Measurements from ENCODE around the gene PTDSS2. TPM values are rescaled to one million over a fixed set of nuclear protein-coding genes. Genes with fewer than 3 reads are reported as not detected.
A peak's percentile ranks its signal among the peaks of the same experiment; 100 is the strongest.

Gene PTDSS2
- total and polyA plus RNA-seq, 2 of the 13 experiments (the other 11 are each of a cell fraction or from before 2014, with no cell fraction given): 21.7 to 26.4 TPM

GRCh38 chr11:520428-521176, 70.5 kb downstream of the PTDSS2 start:
- peak; percentile 23 for FAIRE-seq
- no peaks in the 10 kb centered on the region for H3K9me3 ChIP-seq (ENCODE audit: low read length)
- CTCF ChIA-PET (ENCODE audit: low intra/inter-chr PET ratio, low total read pairs): no interaction called here
- 67% methylated on average over 36 of the region's 39 CpGs for WGBS (ENCODE audit: low lambda C conversion rate)
- no peaks in the 10 kb centered on the region for H3K36me3 ChIP-seq (replicated peaks in 1 of 2; ENCODE audit: control insufficient read depth in 1 of 2, insufficient read depth in 2 of 2, low read length in 2 of 2)
- no peak overlapping the region for H3K27ac ChIP-seq (ENCODE audit: extremely low read length, insufficient read depth, low read length)
- no peaks in the 10 kb centered on the region for H3K79me2 ChIP-seq (ENCODE audit: insufficient read depth, low read length)
- ATAC-seq: peak; percentile 77
- peaks cover 40% of the 10 kb centered on the region for H3K4me1 ChIP-seq (ENCODE audit: insufficient read depth, low read length)
- H3K4me3 ChIP-seq (replicated peaks in 1 of 3; ENCODE audit: insufficient read depth in 1 of 3, low read depth in 2 of 3, low read length in 3 of 3): no peak overlapping the region; a peak in 1 of 6 replicates
- DNase-seq (ENCODE audit: low spot score): peak; percentile 28
- in situ Hi-C loops (cut with HindIII; ENCODE audit: extremely low pct_ligation_motif_present, low pct_unique_long_range_greater_than_20kb) (no loop called here), intact Hi-C loops (cut with micrococcal nuclease; ENCODE audit: unreplicated experiment) (no loop called here)
- no TSS peak for BruUV-seq (replicated peaks)
- peak overlapping the region; percentile 58 for H3K4me2 ChIP-seq (ENCODE audit: low read depth, low read length)
- H4K20me1 ChIP-seq (ENCODE audit: insufficient read depth, low read length): no peaks in the 10 kb centered on the region
- H3K9ac ChIP-seq (ENCODE audit: insufficient read depth, low read depth, low read length): no peak overlapping the region
- no peak overlapping the region for H2AFZ ChIP-seq (ENCODE audit: low read length)
- H3K27me3 ChIP-seq (ENCODE audit: control insufficient read depth in 1 of 2, insufficient read depth in 2 of 2, low read length in 2 of 2): 0 out of 5 replicates have a peak, but pooled peaks cover 0 to under 1% of the 10 kb centered on the region in 2 experiments
- POLR2A ChIA-PET: interaction anchor here (1.9 kb wide), 1 partner anchor 14 kb away, joined by 5 read pairs; the partner anchor contains the start of gene RNH1
- TF ChIP-seq GABPB1 (CRISPR knock-in tag; IDR thresholded peaks at IDR 0.05): 0 out of 2 replicates have a peak, but pooled peaks have one; percentile 22
- no peak for TF ChIP-seq PHB2 (IDR thresholded peaks at IDR 0.05; ENCODE audit: partially characterized antibody)
- no peak for TF ChIP-seq ZNF850 (CRISPR knock-in tag; conservative IDR thresholded peaks at IDR 0.05)
- TF ChIP-seq ZNF772 (CRISPR knock-in tag; IDR thresholded peaks at IDR 0.05): no peak
- TF ChIP-seq SATB2 (CRISPR knock-in tag; IDR thresholded peaks at IDR 0.05): no peak
- TF ChIP-seq ZBTB38 (CRISPR knock-in tag; IDR thresholded peaks at IDR 0.05): peak; percentile 60; the same call in 1 of the 2 replicates
- TF ChIP-seq ZNF124 (CRISPR knock-in tag; IDR thresholded peaks at IDR 0.05): 0 out of 2 replicates have a peak, but pooled peaks have one; percentile 33
- TF ChIP-seq TERF1 (CRISPR knock-in tag; IDR thresholded peaks at IDR 0.05): no peak
- TF ChIP-seq ZHX2 (IDR thresholded peaks at IDR 0.05; ENCODE audit: low read depth): no peak
- TF ChIP-seq ZHX2 (CRISPR knock-in tag; IDR thresholded peaks at IDR 0.05; ENCODE audit: borderline replicate concordance): no peak
- no peak for TF ChIP-seq MEIS1 (CRISPR knock-in tag; IDR thresholded peaks at IDR 0.05; ENCODE audit: borderline replicate concordance)
- no peak for TF ChIP-seq ZNF543 (CRISPR knock-in tag; IDR thresholded peaks at IDR 0.05)
- no peak for TF ChIP-seq SMYD3 (CRISPR knock-in tag; IDR thresholded peaks at IDR 0.05)
- no peak for TF ChIP-seq ATF2 (CRISPR knock-in tag; IDR thresholded peaks at IDR 0.05)
- TF ChIP-seq NFE2 (CRISPR knock-in tag; IDR thresholded peaks at IDR 0.05): no peak
- TF ChIP-seq ZNF256 (CRISPR knock-in tag; conservative IDR thresholded peaks at IDR 0.05): no peak
- no peak for TF ChIP-seq ZBTB7A (CRISPR knock-in tag; IDR thresholded peaks at IDR 0.05)
